Measurements from ENCODE around the gene CCDC33. TPM values are rescaled to one million over a fixed set of nuclear protein-coding genes. Genes with fewer than 3 reads are reported as not detected.

Gene CCDC33
- polyA plus RNA-seq, 1 of the 3 experiments (the other 2 are of a cell fraction) = 4.0 TPM

DNA sequence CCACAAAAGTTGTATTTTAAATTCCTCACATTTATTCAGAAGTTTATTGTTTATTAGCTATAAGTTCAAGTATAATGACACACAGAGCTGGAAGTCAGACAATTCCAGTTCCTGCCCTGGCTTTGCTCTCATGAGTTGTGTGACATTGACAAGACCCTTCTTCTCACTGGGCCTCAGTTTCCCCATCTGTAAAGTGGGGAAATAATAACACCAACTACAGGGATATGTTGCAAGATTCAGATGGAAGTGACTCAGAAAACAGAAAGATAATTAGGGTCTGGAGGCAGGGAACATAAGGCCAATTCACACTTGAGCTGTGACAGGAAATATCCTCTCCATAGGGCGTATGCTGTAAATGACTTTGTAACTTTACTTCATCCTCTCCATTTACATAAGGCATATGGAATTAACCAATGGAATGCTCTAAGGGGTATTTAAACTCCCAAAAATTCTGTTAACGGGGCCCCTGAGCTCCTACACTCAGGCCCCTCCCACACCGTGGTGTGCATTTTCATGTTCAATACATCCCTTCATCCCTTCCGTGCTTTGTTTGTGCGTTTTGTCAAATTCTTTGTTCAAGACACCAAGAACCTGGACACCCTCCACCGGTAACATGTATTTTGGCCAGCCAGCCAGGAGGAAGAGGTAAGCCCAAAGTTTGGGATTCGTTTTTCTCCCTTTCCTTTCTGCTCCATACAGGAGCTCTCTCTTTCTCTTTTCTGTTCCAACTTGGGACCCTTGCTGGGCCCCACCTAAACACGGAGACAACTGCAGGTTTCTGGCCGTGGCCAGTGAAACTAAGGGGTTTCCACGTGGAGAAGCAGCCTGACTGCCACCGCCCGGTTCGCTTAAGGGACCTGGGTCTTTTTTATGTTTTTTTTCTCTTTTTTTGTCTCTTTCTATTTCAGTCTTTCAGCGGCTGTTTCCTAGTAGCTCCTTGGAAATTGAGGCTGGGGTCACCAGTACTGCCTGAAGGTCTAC, 114.5 kb downstream of the CCDC33 start (continued):
- TF ChIP-seq USF1 (IDR thresholded peaks at IDR 0.05; ENCODE audit: borderline replicate concordance, low read depth) (no peak), RAD21 (IDR thresholded peaks at IDR 0.05; ENCODE audit: low read length) (no peak), RXRA (IDR thresholded peaks at IDR 0.05; ENCODE audit: borderline replicate concordance, low read depth) (no peak), ZBTB33 (IDR thresholded peaks at IDR 0.05; ENCODE audit: borderline replicate concordance, low read depth) (no peak), EP300 (IDR thresholded peaks at IDR 0.05; ENCODE audit: borderline replicate concordance in 1 of 2, low read depth in 1 of 2, low read length in 1 of 2) (no peak), TCF12 (IDR thresholded peaks at IDR 0.05) (no peak), EZH2phosphoT487 (IDR thresholded peaks at IDR 0.05; ENCODE audit: borderline replicate concordance, low read depth) (no peak)

DNA sequence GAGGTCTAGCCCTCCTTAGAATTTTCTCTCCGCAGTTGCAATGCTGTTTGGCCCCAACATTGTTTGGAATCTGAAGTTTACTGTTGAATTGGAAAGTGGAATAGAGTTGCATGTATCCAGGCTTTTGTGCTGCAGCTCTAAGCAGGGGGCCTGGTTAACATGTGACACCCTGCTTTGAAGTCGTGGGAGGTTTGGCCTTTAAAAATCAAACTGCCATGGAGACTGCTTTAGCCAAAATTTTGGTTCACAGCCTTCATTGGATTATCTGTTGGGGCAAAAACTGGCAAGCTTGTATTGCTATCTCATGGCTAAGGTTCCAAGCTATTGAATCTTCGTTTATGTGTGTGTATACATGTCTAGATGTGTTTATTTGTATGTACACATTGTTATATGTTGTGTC, 115.5 kb downstream of the CCDC33 start:
- TF ChIP-seq FOXJ3 (CRISPR knock-in tag; IDR thresholded peaks at IDR 0.05) (no peak), RXRA (IDR thresholded peaks at IDR 0.05; ENCODE audit: borderline replicate concordance, low read depth) (no peak), POLR2AphosphoS5 (IDR thresholded peaks at IDR 0.05; ENCODE audit: low read depth, low read length) (no peak), NFIC (IDR thresholded peaks at IDR 0.05; ENCODE audit: borderline replicate concordance) (no peak), GABPA (IDR thresholded peaks at IDR 0.05; ENCODE audit: low read depth) (no peak), SIN3A (IDR thresholded peaks at IDR 0.05; ENCODE audit: borderline replicate concordance, low read depth, low read length) (no peak), CTCF (IDR thresholded peaks at IDR 0.05) (no peak), TEAD4 (IDR thresholded peaks at IDR 0.05; ENCODE audit: borderline replicate concordance, insufficient read depth) (no peak)
- TF ChIP-seq, protein P1, sequence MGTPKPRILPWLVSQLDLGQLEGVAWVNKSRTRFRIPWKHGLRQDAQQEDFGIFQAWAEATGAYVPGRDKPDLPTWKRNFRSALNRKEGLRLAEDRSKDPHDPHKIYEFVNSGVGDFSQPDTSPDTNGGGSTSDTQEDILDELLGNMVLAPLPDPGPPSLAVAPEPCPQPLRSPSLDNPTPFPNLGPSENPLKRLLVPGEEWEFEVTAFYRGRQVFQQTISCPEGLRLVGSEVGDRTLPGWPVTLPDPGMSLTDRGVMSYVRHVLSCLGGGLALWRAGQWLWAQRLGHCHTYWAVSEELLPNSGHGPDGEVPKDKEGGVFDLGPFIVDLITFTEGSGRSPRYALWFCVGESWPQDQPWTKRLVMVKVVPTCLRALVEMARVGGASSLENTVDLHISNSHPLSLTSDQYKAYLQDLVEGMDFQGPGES (IDR thresholded peaks at IDR 0.05; ENCODE audit: low read depth, low read length) = no peak
- H4K20me1 ChIP-seq (ENCODE audit: insufficient read depth) = no peaks in the 10 kb centered on the region
- H3K4me2 ChIP-seq = no peak overlapping the region
- no peak overlapping the region for H3K4me3 ChIP-seq (ENCODE audit: low read depth in 2 of 2, low read length in 1 of 2)
- no peaks in the 10 kb centered on the region; the same call in 1 of the 2 replicates for H3K9me3 ChIP-seq
- no peak overlapping the region for H3K9ac ChIP-seq
- H3F3A ChIP-seq (replicated peaks; ENCODE audit: insufficient read depth) = no peaks in the 10 kb centered on the region
- H2AFZ ChIP-seq (ENCODE audit: low read depth) = no peak overlapping the region
- no peak for DNase-seq
- H3K27ac ChIP-seq (ENCODE audit: low read depth in 2 of 2, low read length in 1 of 2) = no peak overlapping the region
- peaks cover 17% of the 10 kb centered on the region; the same call in 1 of the 2 replicates for H3K27me3 ChIP-seq (ENCODE audit: insufficient read depth)
- ChIA-PET CTCF (interaction anchor here (1.5 to 1.9 kb wide), 2 partner anchors 23 to 28 kb away, joined by 4 read pairs; no protein-coding TSS in a partner anchor), POLR2A (no interaction called here)
- no peaks in the 10 kb centered on the region for H3K9me2 ChIP-seq
- 28% methylated on average over 3 of the region's 3 CpGs for WGBS (ENCODE audit: low lambda C conversion rate)
- H3K36me3 ChIP-seq (replicated peaks in 1 of 2; ENCODE audit: control insufficient read depth in 1 of 2, insufficient read depth in 2 of 2, low read length in 1 of 2) = no peaks in the 10 kb centered on the region
- H3K4me1 ChIP-seq (ENCODE audit: control insufficient read depth in 1 of 2, insufficient read depth in 2 of 2, low read depth in 1 of 2, low read length in 1 of 2) = no peaks in the 10 kb centered on the region
- H3K79me2 ChIP-seq (ENCODE audit: insufficient read depth) = no peaks in the 10 kb centered on the region
